HG03558 (cell line): Measurements from ENCODE around the gene IFI30.

Experiments
- ATAC-seq: cut with Tn5 transposase; IDR thresholded peaks from one replicate; pipeline ENCODE4 v1.9.1; 2021; ENCODE audit warnings: moderate number of reproducible peaks; ENCODE audit not compliant: unreplicated experiment; ENCODE audit errors: extremely low read depth

IFI30 gene

DNA sequence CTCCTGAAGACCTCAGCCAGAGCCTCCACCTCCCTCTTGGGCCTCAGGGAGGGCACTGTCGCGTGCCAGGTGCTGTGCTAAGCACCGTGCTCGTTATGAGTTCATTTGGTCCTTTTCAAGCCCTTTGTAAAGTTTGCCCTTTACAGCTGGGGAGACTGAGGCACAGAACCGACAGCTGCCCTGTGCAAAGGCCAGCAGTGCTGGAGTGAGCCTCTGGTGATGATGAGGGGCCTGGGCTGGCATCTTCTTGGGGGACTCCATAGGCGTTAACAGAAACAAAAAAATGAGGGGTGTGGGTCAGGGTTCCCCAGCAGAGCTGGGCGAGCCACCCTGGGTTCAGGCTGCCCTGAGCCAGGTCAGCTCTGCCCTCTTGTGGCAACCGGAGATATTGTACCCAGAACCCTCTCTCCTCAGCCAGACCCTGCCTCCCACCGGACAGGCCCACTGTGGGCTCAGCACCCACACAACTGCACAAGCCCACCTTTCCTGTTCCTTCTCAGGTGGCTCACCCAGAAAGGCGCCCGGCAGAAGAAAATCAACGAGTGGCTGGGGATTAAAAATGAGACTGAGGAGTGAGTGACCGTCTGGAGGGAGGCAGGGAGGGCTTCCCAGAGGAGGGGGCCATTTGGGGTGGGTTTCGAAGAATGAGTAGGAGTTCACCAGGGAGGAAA, 5.5 kb upstream of the IFI30 start:
- no peak for ATAC-seq

DNA sequence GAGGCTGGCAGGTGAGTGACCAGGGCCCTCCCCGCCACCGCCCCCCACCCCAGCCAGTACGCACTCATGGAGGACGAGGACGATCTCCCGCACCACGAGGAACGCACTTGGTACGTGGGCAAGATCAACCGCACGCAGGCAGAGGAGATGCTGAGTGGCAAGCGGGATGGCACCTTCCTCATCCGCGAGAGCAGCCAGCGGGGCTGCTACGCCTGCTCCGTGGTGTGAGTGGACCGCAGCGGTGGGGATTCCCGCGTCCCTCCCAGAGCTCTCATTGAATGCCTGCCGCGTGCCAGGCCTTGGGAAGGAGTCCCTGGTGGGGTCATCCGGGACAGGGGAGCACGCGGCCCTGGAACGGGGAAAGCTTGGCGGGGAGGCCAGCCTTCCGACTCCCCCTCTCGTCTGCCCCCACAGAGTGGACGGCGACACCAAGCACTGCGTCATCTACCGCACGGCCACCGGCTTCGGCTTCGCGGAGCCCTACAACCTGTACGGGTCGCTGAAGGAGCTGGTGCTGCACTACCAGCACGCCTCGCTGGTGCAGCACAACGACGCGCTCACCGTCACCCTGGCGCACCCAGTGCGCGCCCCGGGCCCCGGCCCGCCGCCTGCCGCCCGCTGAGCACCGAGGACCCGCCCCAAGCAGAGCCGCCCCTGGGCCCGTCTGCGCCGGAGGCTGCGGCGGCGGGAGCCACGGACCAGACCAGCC, 4.8 kb upstream of the IFI30 start:
- ATAC-seq: no peak

DNA sequence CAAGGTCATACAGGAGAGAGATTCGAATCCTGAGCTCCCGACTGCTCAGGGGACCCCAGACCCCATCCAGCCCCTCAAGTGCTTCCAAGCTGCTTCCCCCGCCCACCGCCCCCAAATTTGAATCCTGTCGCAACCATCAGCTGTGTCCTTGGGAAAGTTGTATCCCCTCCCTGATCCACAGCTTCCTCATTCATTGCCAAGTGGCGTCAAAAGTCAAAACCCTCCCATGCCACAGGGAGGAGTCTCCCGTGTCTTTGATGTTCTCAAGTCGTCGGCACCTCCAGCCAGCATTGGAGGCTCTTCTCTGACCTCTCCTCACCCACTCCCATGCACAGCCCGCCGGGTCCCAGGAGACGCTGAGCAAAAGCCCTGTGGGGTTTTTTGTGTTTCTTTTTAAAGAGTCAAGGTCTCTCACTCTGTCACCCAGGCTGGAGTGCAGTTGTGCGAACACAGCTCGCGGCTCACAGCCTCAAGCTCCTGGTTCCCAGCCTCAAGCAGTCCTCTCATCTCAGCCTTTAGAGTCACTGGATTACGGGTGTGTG, 2.8 kb upstream of the IFI30 start:
- ATAC-seq: no peak

DNA sequence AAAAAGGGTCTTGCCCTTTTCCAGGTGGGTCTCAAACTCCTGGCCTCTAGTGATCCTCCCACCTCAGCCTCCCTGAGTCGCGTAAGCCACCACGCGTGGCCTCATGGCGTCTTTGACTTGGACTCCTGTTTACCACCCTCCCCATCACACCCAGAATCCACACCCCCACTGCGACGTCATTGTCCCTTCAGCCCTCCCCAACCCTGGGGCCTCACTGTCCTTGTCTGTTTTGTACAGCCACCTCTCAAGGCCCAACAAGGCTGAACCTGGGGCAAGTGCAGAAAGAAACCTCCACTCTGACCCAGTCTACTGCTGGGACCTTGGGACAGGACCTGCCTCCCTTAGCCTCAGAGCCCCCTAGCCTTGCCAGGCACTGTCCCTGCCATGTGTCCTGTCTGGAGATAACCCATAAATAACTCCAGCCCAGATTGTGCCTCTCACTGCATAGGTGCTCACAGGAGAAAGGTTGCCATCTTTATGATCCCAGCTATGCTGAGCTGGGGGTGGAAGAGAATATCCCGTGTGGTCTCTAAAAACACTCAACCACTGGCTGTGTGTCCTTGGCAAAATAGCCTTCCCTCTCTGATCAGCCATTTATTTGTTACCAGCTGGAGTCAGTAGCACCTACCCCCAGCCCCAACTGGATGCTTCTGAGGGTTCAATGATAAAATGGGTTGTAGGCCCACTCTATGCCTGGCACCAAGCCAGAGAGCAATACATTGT, 1.8 kb upstream of the IFI30 start:
- ATAC-seq: no peak

DNA sequence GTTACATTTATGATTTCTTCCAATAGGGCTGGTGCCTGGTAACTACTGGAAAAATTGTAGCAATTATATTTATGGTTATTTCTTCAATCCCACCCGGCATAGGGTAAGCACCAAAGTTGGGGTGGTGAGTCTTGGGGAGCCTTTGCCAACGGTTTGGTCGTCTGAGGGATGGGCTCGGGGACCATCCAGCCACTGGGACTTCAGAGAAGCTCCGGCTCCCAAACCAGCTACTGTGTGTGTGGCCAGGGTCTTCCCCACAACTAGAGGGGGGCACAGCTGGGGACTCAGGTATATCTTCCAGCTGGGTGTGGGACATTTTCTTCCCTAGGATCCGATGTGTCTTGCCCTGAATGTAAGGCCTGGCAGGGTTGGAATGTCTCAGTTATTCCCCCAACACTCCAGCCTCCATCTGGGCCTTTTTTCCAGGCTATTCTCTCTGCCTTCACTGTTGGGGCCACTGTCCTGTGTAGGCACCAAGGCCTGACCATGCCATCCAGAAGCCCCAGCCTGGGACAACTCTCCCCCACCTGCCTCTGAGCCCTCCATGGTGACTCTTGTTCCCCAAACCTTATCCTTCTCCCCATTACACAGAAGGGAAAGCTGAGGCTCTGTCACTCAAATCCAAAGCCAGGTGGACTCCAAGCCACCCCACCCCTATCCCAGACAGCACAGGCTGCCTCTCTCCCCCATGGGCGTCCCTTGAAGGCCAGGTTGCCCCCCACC, 1.1 kb upstream of the IFI30 start:
- ATAC-seq: no peak

DNA sequence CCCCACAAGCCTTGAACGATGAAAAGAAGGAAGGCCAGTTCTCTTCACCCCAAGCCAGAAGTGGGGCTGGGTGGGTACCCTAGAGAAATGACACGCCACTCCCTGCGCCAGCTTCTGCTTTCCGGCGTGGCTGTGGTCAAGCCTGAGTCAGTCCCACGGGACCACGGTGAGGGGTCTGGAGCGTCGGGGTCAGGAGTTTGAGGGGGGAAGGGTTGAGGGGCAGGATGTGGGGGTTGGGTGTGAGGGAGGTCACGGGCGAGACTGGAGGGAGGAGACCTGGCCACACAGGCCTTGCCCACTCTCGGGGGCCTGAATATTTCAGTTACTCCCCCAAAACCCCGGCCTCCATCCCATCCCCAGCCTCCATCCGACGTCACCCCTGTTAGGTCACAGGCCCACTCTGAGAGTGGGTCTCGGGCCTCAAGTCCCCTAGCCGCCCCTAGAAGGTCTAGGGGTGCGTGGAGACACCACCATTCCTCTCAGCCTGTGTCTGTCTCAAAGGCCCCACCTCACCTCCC, 500 bp upstream of the IFI30 start:
- no peak for ATAC-seq

DNA sequence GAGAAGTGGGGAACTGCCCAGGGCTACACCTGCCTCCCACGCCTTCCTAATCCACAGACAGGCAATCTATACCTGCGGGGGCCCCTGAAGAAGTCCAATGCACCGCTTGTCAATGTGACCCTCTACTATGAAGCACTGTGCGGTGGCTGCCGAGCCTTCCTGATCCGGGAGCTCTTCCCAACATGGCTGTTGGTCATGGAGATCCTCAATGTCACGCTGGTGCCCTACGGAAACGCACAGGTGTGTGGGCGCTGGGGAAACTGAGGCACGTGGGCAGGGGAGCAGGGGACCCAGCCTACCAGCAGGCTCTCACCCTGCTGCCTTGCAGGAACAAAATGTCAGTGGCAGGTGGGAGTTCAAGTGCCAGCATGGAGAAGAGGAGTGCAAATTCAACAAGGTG, 1.4 kb downstream of the IFI30 start:
- no peak for ATAC-seq

DNA sequence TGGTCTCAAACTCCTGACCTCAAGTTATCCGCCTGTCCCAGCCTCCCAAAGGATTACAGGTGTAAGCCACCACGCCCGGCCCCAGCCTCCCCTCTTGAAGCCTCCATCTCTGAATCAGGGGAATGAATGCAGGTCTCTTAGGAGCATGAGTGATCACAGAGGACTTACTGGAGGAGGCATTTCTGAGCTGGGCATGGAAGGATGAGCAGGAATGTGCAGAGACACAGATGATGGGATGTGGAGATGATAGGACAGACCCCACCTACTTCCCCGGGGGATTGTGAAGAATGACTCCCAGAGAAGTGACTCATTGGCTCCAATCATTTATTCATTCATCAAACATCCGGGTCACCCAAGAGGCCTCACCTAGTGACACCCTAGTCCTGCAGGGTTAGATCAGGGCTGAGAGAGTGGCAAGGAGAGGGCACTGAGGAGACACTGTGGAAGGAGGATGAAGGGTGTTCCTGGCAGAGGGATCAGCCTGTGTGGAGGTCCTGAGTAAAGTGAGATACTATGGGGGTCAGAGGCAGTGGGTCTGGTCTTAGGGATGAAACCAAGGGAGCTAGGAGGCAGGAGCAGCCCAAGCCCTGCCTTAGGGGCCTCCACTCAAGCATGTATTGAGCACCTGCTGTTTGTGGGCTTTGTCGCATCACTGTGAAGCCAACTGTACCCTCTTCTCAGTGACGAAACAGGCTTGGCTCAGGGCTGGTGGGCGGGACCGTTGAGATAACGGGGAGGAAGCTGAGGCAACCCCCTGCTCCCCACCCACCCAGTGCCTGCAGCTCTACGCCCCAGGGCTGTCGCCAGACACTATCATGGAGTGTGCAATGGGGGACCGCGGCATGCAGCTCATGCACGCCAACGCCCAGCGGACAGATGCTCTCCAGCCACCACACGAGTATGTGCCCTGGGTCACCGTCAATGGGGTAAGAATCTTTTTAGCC, 3.0 kb downstream of the IFI30 start:
- ATAC-seq: no peak

DNA sequence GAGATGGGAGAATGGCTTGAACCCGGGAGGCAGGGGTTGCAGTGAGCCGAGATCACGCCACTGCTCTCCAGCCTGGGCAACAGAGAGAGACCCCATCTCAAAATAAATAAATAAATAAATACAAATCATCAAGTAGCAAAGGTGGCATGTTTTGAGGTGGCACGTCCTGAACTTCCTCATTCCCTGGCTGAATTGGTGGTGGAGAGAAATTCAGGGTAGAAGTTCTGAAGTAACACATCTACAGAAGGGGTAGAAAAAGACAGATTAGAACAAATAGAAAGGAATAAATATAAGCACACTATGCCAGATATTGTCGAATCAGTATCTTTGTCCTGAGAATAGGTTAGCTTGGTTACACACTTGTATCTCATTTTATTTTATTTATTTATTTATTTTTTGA, 6.3 kb downstream of the IFI30 start:
- ATAC-seq: no peak

DNA sequence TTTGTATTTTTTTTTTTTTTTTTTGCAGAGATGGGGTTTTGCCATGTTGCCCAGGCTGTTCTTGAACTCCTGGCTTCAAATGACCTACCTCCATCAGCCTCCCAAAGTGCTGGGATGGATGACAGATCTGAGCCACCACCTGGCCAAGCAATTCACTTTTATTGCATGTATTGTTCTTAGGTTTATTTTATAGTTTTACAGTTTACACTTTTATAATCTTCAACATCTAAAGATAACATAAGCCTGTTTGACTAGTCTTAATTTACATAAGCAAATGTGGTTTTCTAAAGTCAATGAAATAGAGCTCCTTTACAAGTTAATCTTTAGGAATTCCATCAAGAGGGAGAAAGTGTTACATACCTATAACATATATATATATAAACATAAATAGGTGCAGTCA, 9.9 kb downstream of the IFI30 start:
- ATAC-seq: no peak

DNA sequence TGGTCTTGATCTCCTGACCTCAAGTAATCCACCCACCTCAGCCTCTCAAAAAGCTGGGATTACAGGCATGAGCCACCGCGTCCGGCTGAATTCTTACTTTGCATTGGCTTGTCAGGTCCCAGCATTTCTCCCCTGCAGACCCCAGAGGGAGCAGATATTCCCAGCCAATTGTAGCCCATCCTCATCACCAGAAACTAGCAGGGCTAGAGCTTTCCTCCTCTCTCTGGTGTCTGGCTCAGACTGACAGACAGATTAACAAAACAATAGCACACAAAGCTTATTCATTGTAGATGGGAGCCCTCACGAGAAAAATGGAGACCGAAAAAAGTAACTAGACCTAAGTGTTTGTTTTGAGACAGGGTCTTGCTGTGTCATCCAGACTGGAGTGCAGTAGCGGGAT, 11.9 kb downstream of the IFI30 start:
- no peak for ATAC-seq

DNA sequence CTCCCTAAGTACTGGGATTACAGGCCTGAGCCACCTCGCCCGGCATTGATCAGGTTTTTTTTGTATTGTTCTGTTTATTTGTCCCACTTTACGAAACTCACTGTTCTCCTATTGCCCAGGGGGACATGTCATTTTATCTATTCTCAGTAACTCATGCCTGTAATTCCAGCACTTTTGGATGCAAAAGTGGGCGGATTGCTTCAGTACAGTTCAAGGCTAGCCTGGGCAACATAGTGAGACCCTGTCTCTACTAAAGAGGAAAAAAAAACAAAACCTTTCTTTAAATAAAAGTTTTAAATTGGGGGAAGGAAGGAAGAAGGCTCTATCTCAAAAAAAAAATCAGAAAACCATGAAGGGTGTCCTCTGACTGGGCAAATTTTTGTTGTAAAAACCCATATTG, 16.7 kb downstream of the IFI30 start:
- no peak for ATAC-seq

DNA sequence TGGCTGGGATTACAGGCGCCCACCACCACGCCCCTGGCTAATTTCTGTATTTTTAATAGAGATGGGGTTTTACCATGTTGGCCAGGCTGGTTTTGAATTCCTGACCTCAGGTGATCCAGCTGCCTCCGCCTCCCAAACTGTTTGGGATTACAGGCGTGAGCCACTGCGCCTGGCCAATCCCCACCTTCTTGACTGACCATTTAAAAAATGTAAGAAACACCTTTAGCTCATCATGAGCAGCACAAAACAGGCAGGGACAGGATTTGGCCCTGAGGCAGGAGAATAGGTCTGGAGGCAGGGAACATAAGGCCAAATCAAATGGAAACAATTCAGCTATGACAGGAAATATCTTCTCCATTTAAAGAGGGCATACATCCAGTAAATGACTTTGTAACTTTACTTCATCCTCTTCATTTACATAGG, 18.0 kb downstream of the IFI30 start:
- no peak for ATAC-seq

DNA sequence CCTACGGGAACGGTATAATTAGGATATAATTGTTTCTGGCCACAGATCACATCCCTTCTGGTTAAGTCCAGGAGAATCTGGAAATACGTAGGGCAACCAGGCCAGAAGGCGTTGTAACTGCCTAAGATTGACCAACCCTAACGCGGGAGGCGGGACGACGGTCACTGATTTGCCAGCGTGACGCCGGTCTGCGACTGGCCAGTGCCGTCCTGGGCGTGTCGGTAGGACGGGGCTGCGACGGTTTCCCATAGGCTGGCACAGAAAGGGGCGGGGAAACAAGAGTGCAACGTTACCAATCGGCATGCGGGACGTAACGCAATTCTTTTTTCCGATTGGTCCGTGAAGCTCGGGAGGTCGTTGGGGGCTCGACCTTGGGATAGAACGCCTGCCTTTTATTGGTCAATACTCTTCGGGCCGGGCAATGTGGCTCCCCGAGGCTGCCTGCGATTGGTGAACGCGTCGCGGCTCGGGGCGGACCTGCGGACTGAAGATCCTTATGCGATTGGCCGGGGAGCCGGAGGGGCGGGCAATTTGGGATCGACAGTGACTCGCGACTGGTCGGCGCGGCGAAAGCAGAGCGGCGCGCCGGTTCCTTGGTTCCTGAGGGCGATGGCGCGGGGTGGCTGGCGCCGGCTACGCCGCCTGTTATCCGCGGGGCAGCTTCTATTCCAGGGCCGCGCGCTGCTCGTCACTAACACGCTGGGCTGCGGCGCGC, 19.2 kb downstream of the IFI30 start, which contains the start of gene MPV17L2:
TSS of gene MPV17L2 (plus strand) at position 546 of the 715 bp plus-strand sequence. CDS start at position 610, 64 bp downstream.
- ATAC-seq: peak; percentile 64

DNA sequence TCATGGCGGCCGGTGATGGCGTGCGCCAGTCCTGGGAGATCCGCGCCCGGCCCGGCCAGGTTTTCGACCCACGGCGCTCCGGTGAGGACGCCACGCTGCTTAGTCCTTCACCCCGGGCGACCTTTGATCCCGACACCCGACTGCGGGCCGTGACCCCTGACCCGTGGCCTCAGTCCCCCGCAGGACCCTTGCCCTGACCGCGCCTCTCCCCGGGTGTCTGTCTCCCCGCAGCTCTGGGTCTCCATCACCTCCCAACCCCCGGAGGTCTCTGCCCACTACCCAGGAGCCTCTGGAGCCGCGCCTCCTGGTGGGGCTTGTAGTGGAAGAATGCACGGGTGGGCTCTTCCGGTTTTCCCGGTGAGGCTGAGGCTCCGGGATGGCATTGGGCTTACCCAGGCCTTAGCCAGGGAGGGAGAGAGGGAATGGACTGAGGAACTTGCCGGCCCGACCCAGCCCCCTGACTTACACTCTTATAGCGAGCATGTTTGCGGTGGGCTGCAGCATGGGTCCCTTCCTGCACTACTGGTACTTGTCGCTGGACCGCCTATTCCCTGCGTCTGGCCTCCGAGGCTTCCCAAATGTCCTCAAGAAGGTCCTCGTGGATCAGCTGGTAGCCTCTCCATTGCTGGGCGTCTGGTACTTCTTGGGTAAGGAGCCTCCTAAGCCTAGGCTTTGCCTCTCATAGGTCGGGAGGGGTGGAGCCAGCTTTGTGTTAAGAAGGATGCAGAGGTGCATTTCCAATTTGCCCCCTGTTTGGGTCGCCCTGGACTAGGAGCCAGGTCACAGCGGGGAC, 20.0 kb downstream of the IFI30 start:
- no peak for ATAC-seq

DNA sequence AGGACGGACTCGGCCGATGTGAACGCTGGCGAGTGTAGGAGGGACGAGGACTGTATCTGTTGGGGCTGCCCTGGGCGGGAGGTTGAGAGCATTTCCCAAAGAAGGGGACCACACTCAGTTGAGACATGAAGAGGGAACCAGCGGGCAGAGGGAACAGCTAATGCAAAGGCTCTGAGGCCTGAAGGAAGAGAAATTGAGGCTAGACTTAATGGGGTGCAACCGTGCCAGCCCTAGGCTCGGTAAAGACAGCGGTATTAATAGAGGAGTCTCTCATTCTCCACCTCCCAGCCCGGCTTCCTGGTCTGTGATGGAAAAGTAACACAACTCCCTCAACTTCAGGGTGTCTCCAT, 20.5 kb downstream of the IFI30 start:
- no peak for ATAC-seq

DNA sequence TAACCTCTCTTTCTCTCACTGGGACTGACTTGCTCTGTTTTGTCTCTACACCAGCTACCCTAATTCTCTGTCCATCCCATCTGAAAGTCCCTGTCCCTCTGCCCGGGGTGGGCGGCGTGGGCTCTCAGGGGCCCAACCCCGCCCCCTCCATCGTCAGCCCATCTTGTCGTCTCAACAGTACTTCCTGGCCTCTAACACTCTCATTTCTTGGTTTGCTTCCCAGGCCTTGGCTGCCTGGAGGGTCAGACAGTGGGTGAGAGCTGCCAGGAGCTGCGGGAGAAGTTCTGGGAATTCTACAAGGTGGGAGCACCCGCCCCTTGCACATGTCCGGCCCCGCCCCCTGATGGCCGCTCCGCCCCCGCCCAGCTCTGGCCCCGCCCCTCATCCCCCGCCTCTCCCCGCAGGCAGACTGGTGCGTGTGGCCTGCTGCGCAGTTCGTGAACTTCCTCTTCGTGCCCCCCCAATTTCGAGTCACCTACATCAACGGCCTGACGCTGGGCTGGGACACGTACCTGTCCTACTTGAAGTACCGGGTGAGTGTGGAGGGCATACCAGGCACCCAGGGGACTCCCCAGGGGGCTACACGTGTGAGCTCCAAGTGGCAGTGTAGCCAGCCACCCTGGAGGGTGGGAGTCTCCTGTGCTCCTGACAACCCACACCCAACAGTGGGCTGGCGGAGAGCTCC, 21.1 kb downstream of the IFI30 start:
- ATAC-seq: no peak
